CD4-positive, alpha-beta T cell treated with Interleukin-17A for 4 hours (primary cell): ENCODE results near the gene BCAR3.
A peak's percentile ranks its signal among the peaks of the same experiment; 100 is the strongest.
"Not testable (repeated sequence)": the region's sequence is repeated elsewhere in the genome, so short reads cannot be mapped to it uniquely, and the experiment has no call there.

Experiments
- DNase-seq: peaks from one replicate; pipeline ENCODE4 v3.0.0-alpha.2; 2020; ENCODE audit warnings: mixed read lengths

BCAR3 gene

GRCh38 chr1:93686504-93687250 lies 5.0 kb upstream of the BCAR3 start:
- DNase-seq, result no peak

GRCh38 chr1:93685918-93686317 lies 4.3 kb upstream of the BCAR3 start:
- DNase-seq, result no peak

DNA sequence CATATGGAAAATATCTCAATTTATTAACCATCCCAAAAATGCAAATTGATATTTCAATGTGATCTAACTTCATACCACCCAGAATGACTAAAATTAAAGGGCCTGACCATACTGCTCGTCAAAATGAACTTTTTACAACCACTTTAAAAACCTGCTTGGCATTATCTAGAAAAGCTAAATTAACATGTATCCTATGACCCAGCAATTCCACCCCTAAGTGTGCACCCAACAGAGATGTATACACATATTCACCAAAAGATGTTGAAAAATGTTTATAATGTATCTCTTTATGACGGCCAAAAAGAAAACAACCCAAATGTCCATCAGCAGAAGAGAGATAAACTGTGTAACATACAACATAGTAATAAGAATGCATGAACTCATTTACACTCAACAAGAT lies 1.6 kb upstream of the BCAR3 start:
- DNase-seq, result no peak

DNA sequence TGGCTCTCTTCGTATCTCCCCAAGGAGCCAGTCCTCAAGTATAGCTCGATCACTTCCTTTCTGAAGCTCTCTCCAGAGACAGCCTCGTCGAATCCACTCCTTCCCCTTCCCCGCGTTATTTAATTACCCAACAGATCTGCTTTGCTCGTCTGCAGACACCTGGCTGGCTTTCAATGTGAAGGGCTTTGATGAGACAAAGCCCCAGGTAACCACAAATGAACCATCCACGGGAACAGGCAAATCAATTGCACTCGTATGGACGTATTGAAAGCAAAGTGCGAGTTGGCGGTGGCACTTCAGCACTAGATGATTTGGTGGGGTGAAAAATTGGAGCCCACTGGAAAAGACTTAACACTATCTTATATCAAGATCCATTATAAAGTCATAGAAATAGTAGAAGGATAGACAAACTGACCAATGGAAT lies 364 bp upstream of the BCAR3 start:
- no peak for DNase-seq

DNA sequence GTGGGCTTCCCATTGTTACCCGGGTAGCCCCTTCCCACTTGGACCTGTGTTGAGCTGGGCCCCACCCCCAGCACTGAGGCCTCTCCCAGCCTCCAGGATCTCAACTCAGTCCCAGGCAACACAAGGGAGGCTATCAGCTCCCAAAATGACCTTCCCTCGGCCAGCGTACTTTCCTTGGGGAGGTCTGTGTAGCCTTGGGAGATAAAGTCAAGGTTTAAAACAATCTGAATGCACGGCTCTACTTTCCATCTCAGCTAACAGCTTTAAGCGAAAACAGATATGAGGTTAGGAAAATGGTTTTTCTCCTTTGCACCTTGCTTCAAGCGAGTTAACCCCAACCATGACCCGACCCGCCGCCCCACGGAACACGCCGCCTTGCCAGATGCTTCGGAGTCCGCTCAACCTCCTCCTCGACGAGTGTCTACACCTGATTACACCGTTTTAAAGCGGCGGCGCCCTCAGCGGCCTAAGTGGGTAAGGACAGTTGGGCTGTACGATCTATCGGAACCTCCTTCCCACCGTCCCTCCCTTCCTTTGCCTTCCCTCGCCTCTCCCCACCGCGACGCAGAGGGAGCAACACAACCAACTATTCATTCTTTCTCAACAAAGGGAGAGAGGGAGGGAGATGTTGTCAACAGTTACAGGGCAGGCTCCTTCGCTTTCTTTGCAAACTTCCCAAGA lies 1.1 kb downstream of the BCAR3 start:
- peak; percentile 26 for DNase-seq

- no peak for DNase-seq
Observed at GRCh38 chr1:93680076-93680419, 1.6 kb downstream of the BCAR3 start.

GRCh38 chr1:93679546-93679945 lies 2.1 kb downstream of the BCAR3 start:
- DNase-seq, result no peak

DNA sequence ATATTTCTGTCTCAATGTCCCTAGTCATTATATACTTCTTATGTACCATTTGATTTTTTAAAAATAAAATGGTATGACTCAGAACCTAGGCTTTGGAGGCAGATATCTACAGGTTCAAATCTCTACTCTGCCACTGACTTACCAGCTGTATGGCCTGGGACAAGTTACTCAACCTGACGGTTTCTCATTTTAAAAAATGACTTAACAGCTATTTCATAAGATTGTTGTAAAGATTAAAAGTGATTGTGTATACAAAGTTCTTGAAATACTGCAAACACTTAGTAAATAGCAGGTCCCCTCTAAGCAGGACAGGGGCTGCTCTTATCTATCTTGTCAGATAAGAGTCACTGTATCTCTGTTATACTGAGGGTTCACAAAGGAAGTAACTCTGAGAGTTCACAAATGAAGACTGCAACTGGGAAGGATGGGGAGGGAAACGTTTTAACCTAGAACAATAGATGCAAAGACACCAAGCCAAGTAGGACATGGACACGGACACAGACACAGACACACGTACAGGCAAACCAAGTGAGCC lies 2.6 kb downstream of the BCAR3 start:
- no peak for DNase-seq

DNA sequence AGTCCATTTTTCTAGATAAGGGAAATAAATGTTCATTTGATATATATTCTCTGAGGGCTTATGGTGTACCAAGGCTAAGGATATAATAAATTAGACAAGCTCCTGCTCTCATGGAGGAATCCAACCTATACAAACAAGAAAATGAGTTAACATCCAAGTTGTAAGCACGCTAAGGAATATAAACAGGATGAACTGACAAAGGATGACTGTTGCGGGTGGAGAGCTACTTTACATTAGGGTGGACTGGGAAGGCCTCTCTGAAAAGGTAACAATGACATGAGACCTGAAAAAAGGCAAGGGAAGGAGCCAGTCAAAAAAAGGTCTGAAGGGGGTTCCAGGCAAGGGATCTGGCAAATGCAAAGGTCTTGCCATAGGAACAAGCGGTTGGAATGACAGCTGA lies 3.1 kb downstream of the BCAR3 start:
- DNase-seq, result no peak

GRCh38 chr1:93677729-93678128 lies 3.9 kb downstream of the BCAR3 start:
- no peak for DNase-seq

- DNase-seq, result no peak
Observed at GRCh38 chr1:93676427-93676826, 5.2 kb downstream of the BCAR3 start.

DNA sequence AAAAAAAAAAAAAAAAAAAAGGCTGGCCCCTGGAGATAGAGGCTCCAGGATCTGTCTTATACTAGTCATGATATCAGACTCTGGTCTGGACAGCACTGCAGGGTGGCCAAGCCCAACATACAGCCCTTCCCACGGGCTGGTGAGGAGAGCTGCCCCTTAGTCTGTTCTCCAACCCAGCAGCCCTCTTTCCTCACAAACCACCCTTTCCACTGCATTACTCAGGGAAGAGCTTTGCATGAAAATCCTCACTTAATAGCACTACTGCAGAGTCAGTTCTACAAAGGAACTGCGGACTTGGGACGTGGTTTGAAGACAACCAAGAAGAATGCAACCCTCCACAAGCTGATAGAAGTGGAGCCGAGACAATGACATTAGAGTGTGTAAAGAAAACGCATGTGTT lies 5.7 kb downstream of the BCAR3 start:
- DNase-seq, result no peak

- no peak for DNase-seq
Observed at GRCh38 chr1:93675271-93675670, 6.4 kb downstream of the BCAR3 start.

- DNase-seq, result not testable (repeated sequence)
Observed at GRCh38 chr1:93674071-93674470, 7.6 kb downstream of the BCAR3 start.

DNA sequence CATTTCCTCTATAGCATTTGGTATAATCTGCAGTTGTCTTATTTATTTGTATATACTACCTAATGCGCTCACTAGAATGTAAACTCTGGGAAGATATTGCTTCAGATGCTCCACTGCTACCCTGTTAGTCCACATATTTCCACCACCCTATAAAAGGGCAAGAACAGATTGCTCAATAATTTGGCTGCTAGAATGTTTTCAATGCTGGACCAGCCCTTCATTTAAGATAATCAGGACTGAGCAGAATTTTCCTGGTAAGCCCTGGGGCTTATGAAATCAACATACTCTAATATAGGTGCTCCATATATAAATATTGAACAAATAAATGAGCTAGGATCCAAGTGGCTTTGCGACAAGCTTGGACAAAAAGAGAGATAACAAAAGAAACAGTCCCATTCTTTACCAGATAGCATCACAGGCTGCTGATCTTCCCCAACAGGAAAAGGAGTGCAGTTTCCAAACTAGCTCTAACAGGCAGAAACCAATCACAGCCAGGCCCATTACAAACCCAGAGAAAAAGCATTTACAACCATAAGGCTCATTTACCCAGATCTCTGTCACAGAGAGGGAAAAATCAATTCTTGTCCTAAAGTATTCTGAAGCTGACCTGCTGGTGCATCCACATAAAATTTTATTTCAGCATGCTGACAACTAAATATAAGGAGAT lies 8.3 kb downstream of the BCAR3 start:
- DNase-seq, result no peak

GRCh38 chr1:93672477-93673162 lies 9.0 kb downstream of the BCAR3 start:
- no peak for DNase-seq

DNA sequence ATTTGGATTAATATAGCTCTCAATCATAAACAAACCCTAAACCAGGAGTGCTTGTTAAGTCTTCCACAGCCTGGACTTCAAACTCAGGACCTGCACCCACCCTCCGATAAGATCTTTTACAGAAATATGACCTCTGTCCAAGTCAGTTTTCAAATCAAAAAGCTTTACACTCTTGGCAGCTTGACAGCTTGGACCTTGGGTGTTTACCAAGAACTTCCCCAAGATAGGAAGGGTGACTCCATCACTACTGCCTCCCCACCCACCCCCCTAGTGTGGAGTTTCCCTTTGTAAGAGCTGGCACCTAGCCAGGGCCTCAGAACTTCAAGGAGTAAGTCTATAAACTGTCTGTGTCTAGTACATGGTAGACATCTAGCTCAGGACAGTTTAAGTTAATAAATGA lies 9.6 kb downstream of the BCAR3 start:
- DNase-seq, result no peak

DNA sequence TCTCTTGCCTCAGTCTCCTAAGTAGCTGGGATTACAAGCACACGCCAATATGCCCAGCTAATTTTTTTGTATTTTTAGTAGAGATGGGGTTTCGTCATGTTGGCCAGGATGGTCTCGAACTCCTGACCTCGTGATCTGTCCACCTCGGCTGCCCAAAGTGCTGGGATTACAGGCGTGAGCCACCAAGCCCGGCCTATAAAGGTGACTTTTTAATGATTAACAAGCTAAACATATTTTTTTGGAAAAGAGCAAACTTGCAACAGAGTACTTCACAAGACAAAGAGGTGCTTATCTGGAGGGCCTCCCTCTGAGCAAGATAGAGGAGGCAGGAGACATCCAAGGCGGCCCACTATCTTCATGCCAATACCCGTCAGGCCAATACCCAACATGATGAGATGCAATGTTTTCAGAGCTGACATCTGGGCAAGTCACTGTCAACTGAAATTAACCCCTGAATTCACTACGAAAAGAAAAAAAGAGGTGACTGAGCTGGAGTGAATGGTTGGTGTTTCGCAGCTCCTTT lies 10.5 kb downstream of the BCAR3 start:
- no peak for DNase-seq

DNA sequence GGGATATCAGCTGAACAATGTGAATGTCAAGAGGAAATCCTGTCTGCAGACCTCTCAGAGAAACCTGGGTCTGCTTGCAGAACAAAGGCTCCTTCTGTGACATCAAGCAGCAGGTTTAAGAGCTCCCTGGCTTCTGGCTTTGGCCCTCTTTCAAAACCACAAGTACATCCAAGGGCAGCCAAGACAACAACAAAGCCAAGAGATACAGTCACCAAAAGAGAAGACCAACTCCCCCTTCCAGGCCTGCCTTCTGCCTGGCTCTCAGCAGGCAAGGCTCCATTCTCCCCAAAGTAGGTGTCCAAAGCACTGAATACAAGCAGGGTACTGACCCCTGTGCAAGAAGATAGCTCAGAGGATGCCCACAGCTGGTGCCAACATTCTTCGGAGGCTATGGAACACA lies 11.5 kb downstream of the BCAR3 start:
- DNase-seq, result no peak

- no peak for DNase-seq
Observed at GRCh38 chr1:93669369-93669768, 12.3 kb downstream of the BCAR3 start.

- DNase-seq, result no peak
Observed at GRCh38 chr1:93668951-93669350, 12.7 kb downstream of the BCAR3 start.

DNA sequence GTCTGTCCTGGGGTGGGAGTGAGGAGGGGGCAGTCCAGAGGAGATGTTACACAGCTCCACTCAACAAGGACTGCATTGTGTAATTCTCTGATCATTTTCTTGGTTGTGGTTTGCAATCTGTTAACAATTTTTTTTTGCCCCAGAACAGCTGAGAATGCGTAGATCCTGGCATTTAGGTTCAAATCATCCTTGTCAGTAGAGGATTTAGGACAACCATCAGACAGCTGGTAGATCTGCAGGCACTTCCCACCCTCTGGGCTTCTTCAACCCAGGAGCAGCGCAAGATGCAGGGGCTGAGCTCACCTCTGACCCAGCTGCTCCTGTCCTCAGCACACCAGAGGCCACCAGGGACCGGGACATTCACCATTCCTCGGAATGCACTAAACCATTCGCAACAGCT lies 13.5 kb downstream of the BCAR3 start:
- no peak for DNase-seq

DNA sequence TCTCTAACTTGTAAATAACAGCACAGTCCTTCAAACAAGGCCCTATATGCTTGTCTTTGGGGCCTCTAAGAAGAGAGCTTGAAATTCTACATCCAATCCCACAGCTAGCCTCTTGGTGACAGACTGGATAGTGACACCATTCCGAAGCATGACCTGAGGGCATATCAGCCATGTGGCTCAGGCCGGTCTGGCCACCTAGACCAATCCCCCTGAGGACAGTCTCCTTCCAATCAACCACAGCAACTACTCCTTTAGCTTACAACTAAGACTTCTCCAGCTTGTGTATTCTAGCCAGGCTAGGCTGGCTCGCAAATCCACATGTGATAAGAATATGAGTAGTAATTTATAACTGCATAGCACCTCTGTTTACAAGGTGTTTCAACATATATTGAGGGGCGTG lies 14.0 kb downstream of the BCAR3 start:
- DNase-seq, result no peak
